ENCODE measurements around the gene IQCE.

Gene IQCE

GRCh38 chr7:2558629-2559282 lies at the start of gene IQCE:
TSS of gene IQCE (plus strand) at chr7:2558979. CDS start at chr7:2559182, 203 bp downstream.
- peak; percentile 86 for DNase-seq

- DNase-seq = no peak
Observed at GRCh38 chr7:2509298-2509906, 49.4 kb upstream of the IQCE start.

DNA sequence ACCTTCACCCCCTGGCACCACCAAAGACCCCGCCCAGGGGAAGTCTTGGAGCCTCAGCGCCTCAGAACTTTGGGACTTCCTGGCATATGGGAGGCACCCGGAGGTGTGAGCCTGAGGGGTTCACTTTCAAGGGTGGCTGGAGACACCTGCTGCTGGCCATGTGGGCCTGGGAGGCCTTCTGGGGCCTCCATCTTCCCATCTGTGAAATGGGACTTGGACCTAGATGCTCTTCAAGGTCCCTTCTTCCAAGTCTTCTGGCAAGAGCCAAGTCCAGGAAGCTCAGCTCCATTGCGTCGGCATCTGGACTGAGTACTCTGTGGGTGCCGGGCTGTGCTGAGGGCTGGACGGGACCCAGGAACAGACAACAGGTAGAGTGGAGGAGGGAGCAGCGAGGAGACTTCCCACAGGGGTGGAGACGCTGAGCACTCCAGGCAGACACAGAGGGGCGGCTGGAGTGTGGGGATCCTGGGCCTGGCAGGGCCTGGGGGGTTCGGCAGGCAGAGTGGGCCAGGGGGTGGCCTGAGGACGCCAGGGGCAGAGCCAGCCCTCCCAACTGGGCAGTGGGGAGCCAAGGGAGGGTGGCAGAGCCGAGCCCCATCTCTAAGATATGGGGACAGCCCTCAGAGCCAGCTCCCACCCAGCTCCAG lies 48.5 kb upstream of the IQCE start:
- DNase-seq = no peak

- DNase-seq = peak; percentile 51
Observed at GRCh38 chr7:2510909-2511768, 47.6 kb upstream of the IQCE start.

- no peak for DNase-seq
Observed at GRCh38 chr7:2511769-2512168, 47.0 kb upstream of the IQCE start.

DNA sequence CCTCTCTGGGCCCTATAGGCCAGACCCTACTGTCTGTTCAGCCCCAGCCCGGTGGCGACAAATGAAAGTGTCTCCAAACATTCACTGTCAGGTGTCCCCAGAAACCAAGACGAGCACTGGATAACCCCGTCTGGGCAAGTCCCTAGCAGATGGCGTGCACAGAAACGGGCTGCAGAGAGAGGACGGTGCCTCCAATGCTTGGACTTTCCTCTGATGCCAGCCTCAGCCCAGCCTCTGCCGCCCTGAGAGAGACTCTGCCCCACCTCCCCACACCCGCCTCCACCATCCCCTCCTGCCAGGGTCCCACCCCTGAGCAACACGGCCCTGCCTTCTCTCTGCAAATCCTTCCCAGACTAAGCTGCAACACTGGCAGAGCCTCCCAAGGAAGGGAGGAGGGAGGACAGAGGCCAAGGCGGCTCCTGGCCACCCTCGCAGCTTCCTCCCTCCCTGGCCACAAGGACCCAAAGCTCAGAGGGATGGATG lies 46.6 kb upstream of the IQCE start:
- no peak for DNase-seq

DNA sequence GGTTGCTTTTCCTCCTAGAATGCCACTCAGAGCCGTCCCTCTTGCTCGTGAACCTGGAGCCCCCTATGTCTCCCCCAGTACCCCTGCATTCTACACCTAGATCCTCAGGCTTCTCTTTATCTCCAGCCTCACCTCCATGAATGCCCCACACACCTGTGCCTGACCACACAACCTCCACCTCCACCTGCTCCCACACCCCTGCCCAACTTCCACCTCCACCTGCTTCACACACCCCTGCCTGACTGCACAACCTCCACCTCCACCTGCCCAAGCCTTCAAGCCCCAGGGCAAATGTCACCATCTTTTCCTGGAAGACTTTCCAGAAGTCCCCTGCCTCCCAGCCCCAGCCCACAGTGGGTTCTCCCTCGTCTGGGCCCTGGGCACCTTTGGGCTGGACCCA lies 46.1 kb upstream of the IQCE start:
- DNase-seq = no peak

GRCh38 chr7:2513702-2514101 lies 45.1 kb upstream of the IQCE start:
- no peak for DNase-seq

DNA sequence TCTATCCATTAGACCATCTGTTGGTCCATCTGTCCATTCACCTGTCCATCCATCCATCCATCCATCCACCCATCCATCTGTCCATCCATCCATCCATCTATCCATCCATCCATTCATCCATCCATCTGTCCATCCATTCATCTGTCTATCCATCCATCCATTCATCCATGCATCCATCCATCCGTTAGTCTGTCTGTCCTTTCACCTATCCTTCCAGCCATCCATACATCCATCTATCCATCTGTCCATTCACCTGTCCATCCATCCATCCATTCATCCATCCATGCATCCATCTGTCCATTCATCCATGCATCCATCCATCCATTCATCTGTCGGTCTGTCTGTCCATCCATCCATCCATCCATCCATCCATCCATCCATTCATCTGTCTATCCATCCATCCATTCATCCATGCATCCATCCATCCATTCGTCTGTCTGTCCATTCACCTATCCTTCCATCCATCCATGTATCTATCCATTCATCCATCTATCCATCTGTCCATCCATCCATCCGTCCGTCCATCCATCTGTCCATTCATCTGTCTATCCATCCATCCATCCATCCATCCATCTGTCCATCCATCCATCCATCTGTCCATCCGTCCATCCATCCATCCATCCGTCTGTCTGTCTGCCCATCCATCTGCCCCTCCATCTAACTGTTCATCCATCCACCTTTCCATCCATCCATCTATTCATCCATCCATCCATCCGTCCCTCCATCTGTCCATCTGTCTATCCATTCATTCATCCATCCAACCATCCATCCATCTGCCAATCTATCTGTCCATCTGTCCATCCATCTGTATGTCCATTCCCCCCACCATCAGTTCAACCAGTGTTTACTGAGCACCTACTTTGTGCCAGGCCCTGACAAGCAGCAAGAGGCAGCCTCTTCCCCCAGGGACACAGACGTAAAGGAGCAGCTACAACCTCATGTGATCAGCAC lies 44.0 kb upstream of the IQCE start:
- DNase-seq = no peak

DNA sequence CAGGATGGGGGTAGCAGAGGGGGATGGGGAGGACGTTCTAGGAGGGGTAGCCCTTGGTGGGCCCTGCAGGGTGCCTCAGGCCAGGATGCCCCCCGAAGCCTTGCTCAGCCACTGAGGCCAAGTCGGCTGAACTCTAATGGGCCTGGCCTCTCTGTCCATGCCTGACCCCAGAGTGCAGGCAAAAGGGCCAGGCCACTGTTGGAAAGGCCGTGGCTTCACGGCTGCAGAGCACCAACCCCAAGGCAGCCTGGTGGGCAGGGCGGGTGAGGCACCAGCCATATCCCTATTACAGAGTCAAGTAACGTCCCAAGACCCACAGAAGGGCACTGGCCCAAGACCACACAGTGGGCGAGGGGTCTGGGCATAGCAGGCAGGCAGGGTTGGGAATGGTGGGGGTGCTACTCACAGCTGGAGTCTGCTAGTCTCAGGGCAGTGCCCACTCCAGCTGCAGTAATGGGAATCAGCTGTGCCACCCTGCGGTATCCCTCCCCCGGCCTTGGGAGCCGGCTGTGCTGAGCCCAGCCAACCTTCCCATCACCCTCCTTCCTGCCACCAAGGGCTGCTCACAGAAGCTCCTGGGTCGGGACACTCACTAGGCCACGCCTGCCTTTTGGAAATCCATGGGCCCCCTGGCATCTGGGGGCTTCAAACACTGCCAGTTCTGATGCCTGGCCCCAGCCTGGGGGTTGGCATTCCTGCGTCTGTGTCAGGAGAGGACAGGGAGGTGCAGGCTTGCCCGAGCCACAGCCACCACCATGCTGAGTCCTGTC lies 43.2 kb upstream of the IQCE start:
- no peak for DNase-seq

DNA sequence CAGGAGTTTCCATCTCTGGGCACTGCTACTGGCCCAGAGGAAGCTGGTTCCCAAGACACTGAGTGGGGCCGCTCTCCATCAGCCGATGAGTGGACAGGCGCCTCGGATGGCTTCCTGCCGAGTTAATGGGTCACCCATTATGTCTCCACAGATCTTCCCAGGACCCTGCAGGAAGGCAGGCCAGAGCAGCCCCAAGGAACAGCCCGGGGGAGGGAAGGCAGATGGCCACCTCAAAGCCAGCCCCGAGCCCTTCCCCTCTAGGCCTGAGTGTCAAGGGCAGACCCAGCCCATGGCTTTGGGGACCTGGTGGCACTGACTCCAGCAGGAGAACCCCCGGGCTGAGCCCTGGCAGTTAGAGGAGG lies 42.6 kb upstream of the IQCE start:
- no peak for DNase-seq

DNA sequence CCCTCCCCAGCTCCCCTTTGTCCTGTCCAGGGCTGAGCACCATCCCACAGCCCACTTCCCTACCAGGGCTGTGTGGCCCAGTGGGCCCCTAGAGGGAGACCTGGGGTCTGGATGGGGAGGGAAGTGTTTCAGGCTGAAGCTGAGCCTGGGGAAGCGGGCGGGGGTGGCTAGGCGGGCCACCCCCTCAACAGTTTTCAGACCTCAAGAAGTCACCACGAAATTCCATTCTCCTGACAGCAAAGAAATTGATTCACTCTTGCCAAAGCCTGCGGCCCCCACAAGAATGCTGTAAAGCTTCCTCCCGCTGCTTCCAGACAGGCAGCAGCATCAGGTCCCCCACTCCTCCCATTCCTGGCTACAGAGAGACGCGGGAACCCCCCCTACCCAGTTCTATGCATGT lies 41.8 kb upstream of the IQCE start:
- DNase-seq = no peak

GRCh38 chr7:2517678-2518507 lies 40.9 kb upstream of the IQCE start:
- no peak for DNase-seq

- no peak for DNase-seq
Observed at GRCh38 chr7:2518737-2519118, 40.1 kb upstream of the IQCE start.

GRCh38 chr7:2519119-2519930 lies 39.5 kb upstream of the IQCE start, which contains the start of gene LFNG:
TSS of gene LFNG (plus strand) at chr7:2519774. CDS start at chr7:2519862, 88 bp downstream.
- peak; percentile 78 for DNase-seq

DNA sequence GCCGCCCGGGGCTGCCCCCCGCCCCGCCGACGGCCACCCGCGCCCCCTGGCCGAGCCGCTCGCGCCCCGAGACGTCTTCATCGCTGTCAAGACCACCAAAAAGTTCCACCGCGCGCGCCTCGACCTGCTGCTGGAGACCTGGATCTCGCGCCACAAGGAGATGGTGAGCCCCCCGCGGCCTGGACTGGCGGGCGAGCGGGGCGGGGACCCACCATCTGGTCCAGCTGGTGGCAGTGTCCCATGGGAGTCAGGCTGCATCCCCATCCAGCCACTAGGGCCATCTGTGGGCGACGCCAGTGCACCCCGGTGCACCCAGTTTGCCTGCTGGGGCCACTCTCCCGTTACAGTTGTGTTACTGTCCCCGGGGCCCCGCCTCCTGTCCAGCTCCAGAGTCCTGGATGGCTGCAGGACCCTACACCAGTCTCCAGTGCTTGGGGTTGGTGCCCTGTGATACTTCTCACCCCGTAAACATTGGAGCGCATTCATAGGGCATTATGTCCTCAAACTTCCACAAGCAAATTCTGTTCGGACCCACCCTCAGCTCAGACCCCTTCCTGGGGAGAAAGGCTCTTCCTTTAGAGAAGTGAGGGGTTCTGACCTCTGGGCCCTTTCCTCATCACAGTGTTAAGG lies 38.5 kb upstream of the IQCE start:
- DNase-seq = no peak

DNA sequence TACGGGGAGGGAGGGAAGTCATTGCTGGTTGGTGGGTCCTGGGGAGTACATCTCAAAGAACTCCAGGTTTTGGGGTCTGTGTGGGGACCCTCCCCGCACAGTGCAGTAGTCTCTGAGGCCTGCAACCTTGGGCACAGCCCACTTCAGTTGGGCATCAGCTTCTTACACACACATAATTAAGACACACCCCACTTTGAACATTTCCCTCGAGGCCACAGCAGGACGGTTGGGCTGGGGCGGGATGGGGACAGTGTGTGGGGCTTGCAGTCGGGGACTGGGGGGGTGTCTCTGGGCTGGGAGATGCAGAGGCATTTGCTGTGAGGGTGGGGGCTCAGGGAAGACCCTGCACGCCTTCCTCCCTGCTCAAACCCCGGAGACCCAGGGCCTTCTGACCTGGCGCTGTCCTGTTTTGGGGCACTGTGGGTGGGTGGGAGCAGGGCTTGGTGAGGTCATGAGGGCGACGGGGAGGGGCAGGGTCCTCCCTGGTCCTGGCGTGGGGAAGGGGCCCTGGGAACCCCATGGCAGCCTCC lies 38.0 kb upstream of the IQCE start:
- DNase-seq = no peak

- no peak for DNase-seq
Observed at GRCh38 chr7:2521341-2521745, 37.4 kb upstream of the IQCE start.
